CD4-positive, alpha-beta T cell (primary cell): ENCODE results near the gene ATRNL1. TPM values are rescaled to one million over a fixed set of nuclear protein-coding genes. Genes with fewer than 3 reads are reported as not detected.

Experiments used
- ATAC-seq: fragments of 200-7000 bp; cut with Tn5 transposase; one replicate; pipeline ENCODE4 v1.10.0; 2022; ENCODE audit warnings: mild to moderate bottlenecking; ENCODE audit not compliant: poor library complexity
- CTCF ChIA-PET: fragments of 350-600 bp; sonication (Branson Sonifier 250); formaldehyde crosslinking; loops from one replicate; lab custom pipeline; 2021; ENCODE audit warnings: antibody characterized with exemption, inconsistent platforms; lab: Charles Lee
- POLR2A ChIA-PET: fragments of 350-600 bp; sonication (Branson Sonifier 250); formaldehyde crosslinking; loops from one replicate; lab custom pipeline; 2021; ENCODE audit warnings: antibody characterized with exemption, inconsistent platforms; lab: Charles Lee
- DNase-seq, 14 experiments: peaks; one replicate each; pipeline ENCODE4 v3.0.0-alpha.2; 2013 to 2020; ENCODE audit warnings: mixed read lengths in 2 of 14
- H3K27ac ChIP-seq, 2 donors: one replicate each; pipeline versions ENCODE4 v1.5.1 to v1.7.0; 2013; ENCODE audit warnings: low read length in 2 of 2, low read depth in 1 of 2, mild to moderate bottlenecking in 1 of 2
- H3K27me3 ChIP-seq, 2 experiments: 1 replicate in 1 of 2; 2 replicates in 1 of 2; pipeline versions ENCODE4 v1.6.1 to v1.7.0; 2013; ENCODE audit warnings: low read length in 2 of 2, control low read depth in 1 of 2, mild to moderate bottlenecking in 1 of 2, moderate library complexity in 1 of 2; ENCODE audit not compliant: insufficient read depth in 2 of 2, control insufficient read depth in 1 of 2
- H3K36me3 ChIP-seq: one replicate; pipeline ENCODE4 v1.6.1; 2013; ENCODE audit warnings: low read length, control low read depth; ENCODE audit not compliant: insufficient read depth
- H3K4me1 ChIP-seq: one replicate; pipeline ENCODE4 v1.6.1; 2013; ENCODE audit warnings: low read length, control low read depth; ENCODE audit not compliant: insufficient read depth
- H3K4me3 ChIP-seq: one replicate; pipeline ENCODE4 v1.5.1; 2013; ENCODE audit warnings: mild to moderate bottlenecking, low read length, moderate library complexity
- H3K9me3 ChIP-seq, 2 experiments: 1 replicate in 1 of 2; 2 replicates in 1 of 2; pipeline versions ENCODE4 v1.6.1 to v1.7.0; 2013; ENCODE audit warnings: low read length in 2 of 2, mild to moderate bottlenecking in 2 of 2, control low read depth in 1 of 2, moderate library complexity in 1 of 2; ENCODE audit not compliant: control insufficient read depth in 1 of 2, insufficient read depth in 1 of 2
- H3K27ac Mint-ChIP-seq: one replicate; pipeline ENCODE4 v1.8.0; 2020; ENCODE audit warnings: mixed read lengths
- H3K27me3 Mint-ChIP-seq: one replicate; pipeline ENCODE4 v1.8.0; 2021; ENCODE audit warnings: mixed read lengths
- H3K36me3 Mint-ChIP-seq: one replicate; pipeline ENCODE4 v1.8.0; 2021; ENCODE audit warnings: low read depth, mixed read lengths
- H3K4me1 Mint-ChIP-seq: one replicate; pipeline ENCODE4 v1.8.0; 2021; ENCODE audit warnings: low read depth, mixed read lengths
- H3K4me3 Mint-ChIP-seq: one replicate; pipeline ENCODE4 v1.8.0; 2020; ENCODE audit warnings: mild to moderate bottlenecking, mixed read lengths
- H3K9me3 Mint-ChIP-seq: one replicate; pipeline ENCODE4 v1.8.0; 2020; ENCODE audit warnings: mixed read lengths
- intact Hi-C, 2 experiments: fragments of 100-400 bp; cut with DNase I in 1 of 2; cut with micrococcal nuclease in 1 of 2; formaldehyde crosslinking; loops; one replicate each; pipeline versions ENCODE4 v1.15.1 to v1.9.0; 2023 to 2025; cut with DNase I, micrococcal nuclease
- total RNA-seq, 174 experiments: library from RNA in 2 of 174; stranded (reverse) in 2 of 174; gene quantifications; one replicate each; pipeline ENCODE4 v1.2.3 and lab custom pipeline; 2021 to 2026
- TF ChIP-seq, protein P1 (sequence below): fragments of 200-600 bp; IDR thresholded peaks from one replicate; pipeline ENCODE4 v1.8.0; 2022; ENCODE audit warnings: antibody characterized with exemption, mild to moderate bottlenecking

ATRNL1 gene
- total RNA-seq, 2 experiments from 2014 or later, result not detected

DNA sequence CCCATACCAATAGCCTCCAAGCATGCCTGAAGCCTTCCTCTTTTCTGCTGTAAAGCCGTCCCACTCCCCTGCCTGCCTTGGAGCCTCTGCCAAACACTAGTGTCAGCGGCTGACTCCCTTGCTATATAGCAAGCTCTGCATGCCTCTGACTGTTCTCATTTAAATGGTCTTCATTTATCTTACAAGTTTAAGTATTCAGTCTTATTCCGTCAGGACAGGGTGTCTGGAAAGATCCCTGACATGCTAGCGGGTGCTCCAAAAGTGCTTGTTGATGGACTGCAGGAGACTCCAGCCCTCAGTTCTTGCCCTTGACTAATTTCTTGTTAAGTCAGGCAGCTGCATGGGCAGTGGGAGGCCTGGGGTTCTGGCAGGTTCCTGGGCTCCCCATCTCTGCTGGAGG, 881.2 kb downstream of the ATRNL1 start:
- peaks cover 0 to 37% of the 10 kb centered on the region in 2 experiments for H3K9me3 ChIP-seq
- H3K27me3 ChIP-seq, result no peaks in the 10 kb centered on the region
- H3K27ac Mint-ChIP-seq, result no peak overlapping the region
- H3K27ac ChIP-seq, result no peak overlapping the region
- H3K36me3 ChIP-seq, result no peaks in the 10 kb centered on the region
- ATAC-seq (no peak), DNase-seq (no peak)
- intact Hi-C loops, result no loop called here
- TF ChIP-seq, protein P1, sequence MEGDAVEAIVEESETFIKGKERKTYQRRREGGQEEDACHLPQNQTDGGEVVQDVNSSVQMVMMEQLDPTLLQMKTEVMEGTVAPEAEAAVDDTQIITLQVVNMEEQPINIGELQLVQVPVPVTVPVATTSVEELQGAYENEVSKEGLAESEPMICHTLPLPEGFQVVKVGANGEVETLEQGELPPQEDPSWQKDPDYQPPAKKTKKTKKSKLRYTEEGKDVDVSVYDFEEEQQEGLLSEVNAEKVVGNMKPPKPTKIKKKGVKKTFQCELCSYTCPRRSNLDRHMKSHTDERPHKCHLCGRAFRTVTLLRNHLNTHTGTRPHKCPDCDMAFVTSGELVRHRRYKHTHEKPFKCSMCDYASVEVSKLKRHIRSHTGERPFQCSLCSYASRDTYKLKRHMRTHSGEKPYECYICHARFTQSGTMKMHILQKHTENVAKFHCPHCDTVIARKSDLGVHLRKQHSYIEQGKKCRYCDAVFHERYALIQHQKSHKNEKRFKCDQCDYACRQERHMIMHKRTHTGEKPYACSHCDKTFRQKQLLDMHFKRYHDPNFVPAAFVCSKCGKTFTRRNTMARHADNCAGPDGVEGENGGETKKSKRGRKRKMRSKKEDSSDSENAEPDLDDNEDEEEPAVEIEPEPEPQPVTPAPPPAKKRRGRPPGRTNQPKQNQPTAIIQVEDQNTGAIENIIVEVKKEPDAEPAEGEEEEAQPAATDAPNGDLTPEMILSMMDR, result no peak
- H3K36me3 Mint-ChIP-seq, result no peaks in the 10 kb centered on the region
- ChIA-PET CTCF (no interaction called here), POLR2A (no interaction called here)
- H3K4me1 Mint-ChIP-seq, result no peaks in the 10 kb centered on the region
- no peak overlapping the region for H3K4me3 Mint-ChIP-seq
- no peak overlapping the region for H3K4me3 ChIP-seq
- H3K9me3 Mint-ChIP-seq, result no peaks in the 10 kb centered on the region
- H3K4me1 ChIP-seq, result no peaks in the 10 kb centered on the region
- H3K27me3 Mint-ChIP-seq, result no peaks in the 10 kb centered on the region

DNA sequence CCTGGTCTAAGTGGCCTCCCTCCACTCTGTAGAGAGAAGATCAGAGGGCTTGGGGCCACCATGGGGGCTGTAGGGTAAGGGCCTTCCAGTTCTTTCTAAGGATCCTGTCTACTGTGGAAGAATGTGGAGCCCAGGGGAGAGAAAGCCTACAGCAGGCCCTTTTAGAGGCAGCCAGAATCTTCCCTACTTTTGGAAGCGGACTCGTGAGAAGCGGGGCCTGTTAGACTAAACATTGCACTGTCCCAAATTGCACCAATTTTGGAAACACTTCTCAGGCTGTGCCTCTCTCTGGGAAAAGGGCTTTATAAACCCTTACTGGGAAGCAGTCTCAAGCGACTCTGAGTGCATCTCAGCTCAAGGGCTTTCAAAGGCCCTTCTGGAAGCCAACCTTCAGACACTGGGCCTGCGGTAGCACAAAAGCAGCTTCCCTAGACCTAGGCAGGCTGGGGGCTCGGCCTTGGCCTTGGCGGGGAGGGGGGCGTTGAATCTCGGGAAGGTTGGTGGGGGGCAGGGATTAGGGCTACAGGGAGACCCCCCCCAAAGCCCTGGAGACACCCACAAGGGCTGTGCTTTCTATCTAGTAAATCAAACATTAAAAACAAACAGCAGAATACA, 881.8 kb downstream of the ATRNL1 start:
- Histone ChIP-seq H3K27ac (no peak overlapping the region), H3K9me3 (peaks cover 0 to 37% of the 10 kb centered on the region in 2 experiments), H3K4me3 (no peak overlapping the region), H3K36me3 (no peaks in the 10 kb centered on the region), H3K27me3 (no peaks in the 10 kb centered on the region), H3K4me1 (no peaks in the 10 kb centered on the region)
- intact Hi-C loops, result no loop called here
- Mint-ChIP-seq H3K4me1 (no peaks in the 10 kb centered on the region), H3K9me3 (no peaks in the 10 kb centered on the region), H3K4me3 (no peak overlapping the region), H3K36me3 (no peaks in the 10 kb centered on the region), H3K27ac (no peak overlapping the region), H3K27me3 (no peaks in the 10 kb centered on the region)
- TF ChIP-seq, protein P1, result no peak
- ChIA-PET POLR2A (no interaction called here), CTCF (no interaction called here)
- ATAC-seq (no peak), DNase-seq (no peak)

DNA sequence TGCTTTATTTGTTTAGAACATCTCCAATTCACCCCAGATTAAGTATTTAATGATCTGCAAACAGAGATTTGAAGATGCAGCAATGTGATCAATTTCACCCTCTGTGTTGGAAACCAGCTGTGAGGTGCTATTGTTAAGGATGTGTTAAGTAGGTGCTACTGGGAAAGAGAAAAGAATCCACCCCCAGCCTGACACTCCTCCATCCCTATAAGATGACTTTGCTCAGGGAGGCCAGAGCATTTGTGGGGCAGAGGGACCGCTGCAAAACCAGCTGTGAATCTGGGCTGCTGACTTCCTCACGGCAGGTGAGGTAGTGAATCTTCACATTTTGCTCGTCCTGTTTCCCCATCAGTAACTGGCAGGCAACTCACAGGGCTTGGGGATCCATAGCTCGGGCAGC, 882.3 kb downstream of the ATRNL1 start:
- ChIA-PET POLR2A (no interaction called here), CTCF (no interaction called here)
- no peak overlapping the region for H3K27ac ChIP-seq
- no peaks in the 10 kb centered on the region for H3K36me3 ChIP-seq
- no peaks in the 10 kb centered on the region for H3K4me1 Mint-ChIP-seq
- H3K4me1 ChIP-seq, result no peaks in the 10 kb centered on the region
- no peaks in the 10 kb centered on the region for H3K27me3 ChIP-seq
- H3K4me3 ChIP-seq, result no peak overlapping the region
- TF ChIP-seq, protein P1, result no peak
- H3K36me3 Mint-ChIP-seq, result no peaks in the 10 kb centered on the region
- no peak overlapping the region for H3K27ac Mint-ChIP-seq
- intact Hi-C loops, result no loop called here
- no peak for DNase-seq
- no peak for ATAC-seq
- peaks cover 0 to 37% of the 10 kb centered on the region in 2 experiments for H3K9me3 ChIP-seq
- H3K9me3 Mint-ChIP-seq, result no peaks in the 10 kb centered on the region
- H3K4me3 Mint-ChIP-seq, result no peak overlapping the region
- no peaks in the 10 kb centered on the region for H3K27me3 Mint-ChIP-seq
